ENCODE results near the gene ARSG.

Gene ARSG

GRCh38 chr17:68418876-68419275 is 127.6 kb downstream of the ARSG start:
- TF ChIP-seq GATA3 (IDR thresholded peaks at IDR 0.05; ENCODE audit: low read depth, low read length) = no peak
- no peak for TF ChIP-seq GATA2 (IDR thresholded peaks at IDR 0.05; ENCODE audit: low read depth, low read length)

- TF ChIP-seq GATA3 (IDR thresholded peaks at IDR 0.05; ENCODE audit: low read depth, low read length) = no peak
- TF ChIP-seq GATA2 (IDR thresholded peaks at IDR 0.05; ENCODE audit: low read depth, low read length) = no peak
Measured at GRCh38 chr17:68420065-68420464, 128.8 kb downstream of the ARSG start.

- no peak for TF ChIP-seq GATA2 (IDR thresholded peaks at IDR 0.05; ENCODE audit: low read depth, low read length)
- TF ChIP-seq GATA3 (IDR thresholded peaks at IDR 0.05; ENCODE audit: low read depth, low read length) = no peak
Measured at GRCh38 chr17:68421486-68421885, 130.2 kb downstream of the ARSG start.

- TF ChIP-seq GATA2 (IDR thresholded peaks at IDR 0.05; ENCODE audit: low read depth, low read length) (no peak), GATA3 (IDR thresholded peaks at IDR 0.05; ENCODE audit: low read depth, low read length) (no peak)
Measured at GRCh38 chr17:68422821-68423220, 131.5 kb downstream of the ARSG start.

- TF ChIP-seq GATA3 (IDR thresholded peaks at IDR 0.05; ENCODE audit: low read depth, low read length) (no peak), GATA2 (IDR thresholded peaks at IDR 0.05; ENCODE audit: low read depth, low read length) (no peak)
Measured at GRCh38 chr17:68423251-68423650, 132.0 kb downstream of the ARSG start.

- TF ChIP-seq GATA3 (IDR thresholded peaks at IDR 0.05; ENCODE audit: low read depth, low read length) = no peak
- no peak for TF ChIP-seq GATA2 (IDR thresholded peaks at IDR 0.05; ENCODE audit: low read depth, low read length)
Measured at GRCh38 chr17:68424203-68424602, 132.9 kb downstream of the ARSG start.

- TF ChIP-seq GATA3 (IDR thresholded peaks at IDR 0.05; ENCODE audit: low read depth, low read length) (no peak), GATA2 (IDR thresholded peaks at IDR 0.05; ENCODE audit: low read depth, low read length) (no peak)
Measured at GRCh38 chr17:68424861-68425260, 133.6 kb downstream of the ARSG start.

GRCh38 chr17:68425979-68426378 is 134.7 kb downstream of the ARSG start:
- TF ChIP-seq GATA3 (IDR thresholded peaks at IDR 0.05; ENCODE audit: low read depth, low read length) (no peak), GATA2 (IDR thresholded peaks at IDR 0.05; ENCODE audit: low read depth, low read length) (no peak)

- no peak for TF ChIP-seq GATA2 (IDR thresholded peaks at IDR 0.05; ENCODE audit: low read depth, low read length)
- no peak for TF ChIP-seq GATA3 (IDR thresholded peaks at IDR 0.05; ENCODE audit: low read depth, low read length)
Measured at GRCh38 chr17:68427575-68427974, 136.3 kb downstream of the ARSG start.

- TF ChIP-seq GATA2 (IDR thresholded peaks at IDR 0.05; ENCODE audit: low read depth, low read length) = no peak
- TF ChIP-seq GATA3 (IDR thresholded peaks at IDR 0.05; ENCODE audit: low read depth, low read length) = no peak
Measured at GRCh38 chr17:68428498-68429172, 137.3 kb downstream of the ARSG start.

- TF ChIP-seq GATA3 (IDR thresholded peaks at IDR 0.05; ENCODE audit: low read depth, low read length) = no peak
- TF ChIP-seq GATA2 (IDR thresholded peaks at IDR 0.05; ENCODE audit: low read depth, low read length) = no peak
Measured at GRCh38 chr17:68429881-68430280, 138.6 kb downstream of the ARSG start.

GRCh38 chr17:68431045-68431608 is 139.8 kb downstream of the ARSG start:
- TF ChIP-seq GATA3 (IDR thresholded peaks at IDR 0.05; ENCODE audit: low read depth, low read length) = no peak
- TF ChIP-seq GATA2 (IDR thresholded peaks at IDR 0.05; ENCODE audit: low read depth, low read length) = no peak

GRCh38 chr17:68431661-68432071 is 140.4 kb downstream of the ARSG start:
- no peak for TF ChIP-seq GATA2 (IDR thresholded peaks at IDR 0.05; ENCODE audit: low read depth, low read length)
- TF ChIP-seq GATA3 (IDR thresholded peaks at IDR 0.05; ENCODE audit: low read depth, low read length) = no peak

- TF ChIP-seq GATA3 (IDR thresholded peaks at IDR 0.05; ENCODE audit: low read depth, low read length) = no peak
- TF ChIP-seq GATA2 (IDR thresholded peaks at IDR 0.05; ENCODE audit: low read depth, low read length) = no peak
Measured at GRCh38 chr17:68432086-68432864, 141.0 kb downstream of the ARSG start.

- TF ChIP-seq GATA3 (IDR thresholded peaks at IDR 0.05; ENCODE audit: low read depth, low read length) = no peak
- no peak for TF ChIP-seq GATA2 (IDR thresholded peaks at IDR 0.05; ENCODE audit: low read depth, low read length)
Measured at GRCh38 chr17:68433211-68433610, 141.9 kb downstream of the ARSG start.
